GM06990 (cell line): ENCODE measurements around the gene CAPZB.

ENCODE experiments used
- DNase-seq: peaks from one replicate; pipeline ENCODE4 v3.0.0-alpha.2; 2011; ENCODE audit not compliant: insufficient read length; ENCODE audit errors: extremely low read depth
- H3K27me3 ChIP-seq: replicated peaks from 2 replicates; pipeline ENCODE4 v1.6.0; 2011; ENCODE audit warnings: low read length; ENCODE audit not compliant: control insufficient read depth, insufficient read depth
- H3K36me3 ChIP-seq: 2 replicates; pipeline ENCODE4 v1.5.1; 2011; ENCODE audit warnings: low read length; ENCODE audit not compliant: control insufficient read depth, insufficient read depth
- H3K4me3 ChIP-seq: replicated peaks from 2 replicates; pipeline ENCODE4 v1.5.1; 2011; ENCODE audit warnings: low read depth, mild to moderate bottlenecking, control low read depth, low read length
- TF ChIP-seq, protein P1 (sequence below): IDR thresholded peaks from 2 replicates; pipeline ENCODE4 v1.5.1; 2011; ENCODE audit warnings: low read length, control low read depth, mild to moderate bottlenecking, inconsistent platforms; ENCODE audit not compliant: insufficient read depth, poor library complexity, severe bottlenecking

CAPZB gene

DNA sequence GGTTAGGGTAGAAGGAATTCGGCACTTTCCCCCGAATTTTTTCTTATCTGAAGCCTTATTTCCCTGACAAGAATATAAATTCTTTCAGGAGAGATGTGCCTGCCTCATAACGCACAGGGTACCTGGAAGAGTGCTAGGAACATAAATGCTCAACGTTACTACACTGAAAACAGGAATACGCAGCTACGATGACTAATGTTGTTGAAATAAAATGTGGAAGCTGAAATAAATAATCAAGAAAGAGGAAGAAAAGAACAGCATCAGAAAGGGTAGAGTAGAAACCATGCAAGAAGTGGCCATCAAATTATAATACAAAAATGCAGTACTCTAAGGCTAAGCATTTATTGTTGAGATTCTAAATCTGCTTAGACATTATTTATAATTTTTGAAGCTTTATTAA is 139.3 kb downstream of the CAPZB start:
- no peaks in the 10 kb centered on the region for H3K27me3 ChIP-seq
- TF ChIP-seq, protein P1, sequence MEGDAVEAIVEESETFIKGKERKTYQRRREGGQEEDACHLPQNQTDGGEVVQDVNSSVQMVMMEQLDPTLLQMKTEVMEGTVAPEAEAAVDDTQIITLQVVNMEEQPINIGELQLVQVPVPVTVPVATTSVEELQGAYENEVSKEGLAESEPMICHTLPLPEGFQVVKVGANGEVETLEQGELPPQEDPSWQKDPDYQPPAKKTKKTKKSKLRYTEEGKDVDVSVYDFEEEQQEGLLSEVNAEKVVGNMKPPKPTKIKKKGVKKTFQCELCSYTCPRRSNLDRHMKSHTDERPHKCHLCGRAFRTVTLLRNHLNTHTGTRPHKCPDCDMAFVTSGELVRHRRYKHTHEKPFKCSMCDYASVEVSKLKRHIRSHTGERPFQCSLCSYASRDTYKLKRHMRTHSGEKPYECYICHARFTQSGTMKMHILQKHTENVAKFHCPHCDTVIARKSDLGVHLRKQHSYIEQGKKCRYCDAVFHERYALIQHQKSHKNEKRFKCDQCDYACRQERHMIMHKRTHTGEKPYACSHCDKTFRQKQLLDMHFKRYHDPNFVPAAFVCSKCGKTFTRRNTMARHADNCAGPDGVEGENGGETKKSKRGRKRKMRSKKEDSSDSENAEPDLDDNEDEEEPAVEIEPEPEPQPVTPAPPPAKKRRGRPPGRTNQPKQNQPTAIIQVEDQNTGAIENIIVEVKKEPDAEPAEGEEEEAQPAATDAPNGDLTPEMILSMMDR: no peak
- DNase-seq: no peak
- peaks cover 45% of the 10 kb centered on the region for H3K36me3 ChIP-seq
- H3K4me3 ChIP-seq: no peak overlapping the region

DNA sequence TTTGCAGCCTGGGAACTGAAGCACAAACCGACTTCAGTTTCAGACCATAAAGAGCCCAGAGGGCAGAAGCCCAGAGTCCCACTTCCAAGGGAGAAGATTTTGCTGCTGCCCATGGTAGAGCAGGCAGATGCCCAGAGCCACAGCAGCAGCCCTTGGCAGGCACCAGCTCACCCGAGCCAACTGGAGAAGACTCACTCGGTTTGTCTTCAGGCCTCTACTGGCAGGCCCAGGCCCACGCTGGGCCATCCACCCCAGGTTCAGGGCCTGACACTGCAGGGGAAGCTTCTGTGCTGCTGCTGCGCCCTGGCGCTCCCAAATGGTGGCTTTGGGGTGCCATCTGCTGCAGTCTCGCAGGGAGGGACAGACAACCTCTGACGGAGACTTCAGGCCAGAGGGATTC is 139.9 kb downstream of the CAPZB start:
- no peaks in the 10 kb centered on the region for H3K27me3 ChIP-seq
- no peak for DNase-seq
- no peak overlapping the region for H3K4me3 ChIP-seq
- TF ChIP-seq, protein P1: no peak
- H3K36me3 ChIP-seq: peaks cover 49% of the 10 kb centered on the region

DNA sequence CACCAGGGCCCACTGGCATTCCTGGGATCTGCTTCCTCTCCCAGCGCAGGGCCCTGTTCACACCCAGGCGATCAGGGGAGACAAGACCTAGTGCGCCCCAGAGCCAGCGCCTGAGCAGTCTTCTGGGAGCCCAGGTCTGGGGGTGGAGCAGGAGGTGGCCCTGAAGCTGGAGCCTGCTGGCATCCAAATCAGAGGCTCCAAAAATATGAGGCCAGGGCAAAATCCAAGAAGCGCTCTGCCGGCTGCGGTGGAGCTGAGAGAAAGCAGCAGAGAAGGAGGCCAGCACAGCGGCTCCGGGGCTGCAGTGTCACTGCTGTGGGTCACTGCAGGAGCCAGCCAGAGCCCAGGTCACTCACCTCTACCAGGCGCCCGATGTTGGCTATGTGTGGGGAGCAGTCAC is 140.5 kb downstream of the CAPZB start:
- no peaks in the 10 kb centered on the region for H3K27me3 ChIP-seq
- no peak for DNase-seq
- TF ChIP-seq, protein P1: no peak
- no peak overlapping the region for H3K4me3 ChIP-seq
- peaks cover 50% of the 10 kb centered on the region for H3K36me3 ChIP-seq

DNA sequence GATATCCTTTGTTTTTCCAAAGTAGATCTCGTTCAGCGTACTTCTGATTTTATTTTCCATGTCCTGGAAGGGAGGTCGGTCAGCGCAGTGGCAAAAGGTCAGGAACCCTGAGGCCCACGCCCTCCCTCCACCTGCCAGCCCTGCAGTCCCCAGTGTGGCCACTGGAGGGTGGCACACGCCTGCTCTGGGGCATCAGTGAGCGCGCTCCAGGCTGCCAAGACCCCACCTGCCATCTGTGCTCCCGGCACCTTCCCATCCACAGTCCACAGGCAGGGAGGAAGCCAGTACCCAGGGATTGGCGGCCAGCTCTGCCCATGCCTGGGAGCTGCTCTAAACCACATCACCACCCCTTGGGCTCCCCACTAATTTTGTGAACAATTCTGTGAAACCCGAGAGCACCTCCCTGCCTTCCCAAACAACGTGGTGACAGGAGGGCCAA is 140.9 kb downstream of the CAPZB start:
- TF ChIP-seq, protein P1: peak; percentile 93
- Histone ChIP-seq H3K36me3 (peaks cover 53% of the 10 kb centered on the region), H3K27me3 (no peaks in the 10 kb centered on the region), H3K4me3 (no peak overlapping the region)
- no peak for DNase-seq

DNA sequence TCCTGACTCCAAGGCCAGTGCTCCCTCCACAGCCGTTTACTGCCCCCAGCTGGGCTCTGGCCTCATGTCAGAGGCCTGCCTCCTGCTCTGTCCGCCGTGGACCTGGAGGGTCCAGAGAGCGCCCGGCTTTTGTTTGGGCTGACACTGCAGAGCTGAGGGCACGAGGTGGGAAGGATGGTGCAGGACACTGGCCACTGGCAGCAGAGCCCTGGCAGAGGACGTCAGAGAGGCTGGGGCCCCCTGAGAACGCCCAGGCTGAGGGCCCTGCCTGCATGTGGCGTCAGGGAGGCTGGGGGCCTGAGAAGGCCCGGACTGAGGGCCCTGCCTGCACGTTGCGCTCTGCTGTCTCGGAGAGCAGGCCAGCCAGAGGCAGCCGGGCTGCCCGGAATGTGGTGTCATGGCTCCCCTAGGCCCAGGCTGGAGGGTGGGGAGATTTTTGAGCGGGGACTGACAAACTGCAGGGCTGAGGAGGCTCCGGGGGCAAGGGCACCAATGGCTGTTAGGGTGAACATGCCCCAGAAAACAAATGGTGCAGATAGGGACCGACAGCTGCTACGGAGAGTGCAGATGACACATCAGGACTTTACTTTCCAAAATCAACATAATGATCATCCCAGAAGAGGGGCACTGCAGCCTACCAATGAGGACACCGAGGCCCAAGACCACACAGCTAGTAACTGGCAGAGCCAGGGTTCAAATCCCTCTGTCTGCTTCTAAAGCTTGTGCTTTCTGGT is 141.6 kb downstream of the CAPZB start:
- DNase-seq: no peak
- Histone ChIP-seq H3K27me3 (no peaks in the 10 kb centered on the region), H3K4me3 (no peak overlapping the region), H3K36me3 (peaks cover 52% of the 10 kb centered on the region)
- TF ChIP-seq, protein P1: no peak
